HCT116 (cell line): ENCODE measurements around the gene AQP7. TPM values are rescaled to one million over a fixed set of nuclear protein-coding genes. Genes with fewer than 3 reads are reported as not detected.
"Not testable (repeated sequence)": the region's sequence is repeated elsewhere in the genome, so short reads cannot be mapped to it uniquely, and the experiment has no call there.

Source experiments
- ATAC-seq: fragments of 200-7000 bp; cut with Tn5 transposase; 2 replicates; pipeline ENCODE4 v1.9.1; 2020; ENCODE audit warnings: mild to moderate bottlenecking, moderate library complexity
- BruUV-seq: library from RNA; stranded (reverse); fragments of 400-500 nt; replicated peaks from 2 replicates; lab custom pipeline; 2021; lab: Mats Ljungman, UMichigan
- CTCF ChIA-PET: fragments of 300-600 bp; sonication (Branson Sonifier 250); formaldehyde crosslinking; loops from one replicate; lab custom pipeline; 2021; ENCODE audit warnings: antibody characterized with exemption; lab: Charles Lee
- POLR2A ChIA-PET: fragments of 300-600, 350-600 bp; sonication (Branson Sonifier 250); formaldehyde crosslinking; loops from one replicate; lab custom pipeline; 2021; ENCODE audit warnings: antibody characterized with exemption; lab: Charles Lee
- RAD21 ChIA-PET, 2 experiments: fragments of 300-600 bp; sonication (Branson Sonifier 250); formaldehyde crosslinking; loops; one replicate each; lab custom pipeline; 2023; ENCODE audit warnings: low total read pairs in 2 of 2; ENCODE audit not compliant: uncharacterized antibody in 2 of 2, unreplicated experiment in 2 of 2, low non-redundant PET in 1 of 2; lab: Charles Lee
- DNase-seq: peaks from one replicate; pipeline ENCODE4 v3.0.0-alpha.2; 2010; ENCODE audit warnings: low read depth, low spot score
- H2AFZ ChIP-seq: fragments of 200-600 bp; shearing (Covaris generic), sonication (generic); 2 replicates; pipeline ENCODE4 v1.6.1; 2017; ENCODE audit warnings: low read depth, mixed run types, mixed read lengths, antibody characterized with exemption, low read length; ENCODE audit not compliant: poor library complexity, severe bottlenecking
- H3K27ac ChIP-seq: 2 replicates; pipeline ENCODE4 v1.5.1; 2012; ENCODE audit warnings: low read depth, low read length
- H3K27me3 ChIP-seq: fragments of 200-600 bp; sonication (generic); 2 replicates; pipeline ENCODE4 v1.6.1; 2016; ENCODE audit warnings: mixed run types, low read length, mixed read lengths; ENCODE audit not compliant: insufficient read depth
- H3K36me3 ChIP-seq, 2 experiments: fragments of 200-500 bp in 1 of 2; fragments of 200-600 bp in 1 of 2; sonication (Bioruptor generic) in 1 of 2; sonication (generic) in 1 of 2; 2 replicates each; pipeline versions ENCODE4 v1.5.1 to v1.6.1; 2014 to 2016; ENCODE audit warnings: low read length in 2 of 2, inconsistent platforms in 1 of 2, mixed read lengths in 1 of 2, mixed run types in 1 of 2; ENCODE audit not compliant: insufficient read depth in 2 of 2, control insufficient read depth in 1 of 2
- H3K4me1 ChIP-seq, 2 experiments: fragments of 200-600 bp in 1 of 2; sonication (generic) in 1 of 2; 2 replicates each; pipeline versions ENCODE4 v1.5.1 to v1.6.1; 2012 to 2017; ENCODE audit warnings: low read length in 2 of 2, inconsistent platforms in 1 of 2, mild to moderate bottlenecking in 1 of 2, mixed read lengths in 1 of 2, mixed run types in 1 of 2, moderate library complexity in 1 of 2; ENCODE audit not compliant: insufficient read depth in 2 of 2, control insufficient read depth in 1 of 2
- H3K4me2 ChIP-seq: fragments of 200-600 bp; sonication (generic); 2 replicates; pipeline ENCODE4 v1.6.1; 2017; ENCODE audit warnings: mixed run types, low read length, mixed read lengths
- H3K4me3 ChIP-seq, 2 experiments: fragments of 200-600 bp in 1 of 2; sonication (generic) in 1 of 2; replicated peaks in 1 of 2; 2 replicates each; pipeline ENCODE4 v1.5.1; 2011 to 2016; ENCODE audit warnings: low read length in 2 of 2, control low read depth in 1 of 2, low read depth in 1 of 2, mild to moderate bottlenecking in 1 of 2, mixed read lengths in 1 of 2, mixed run types in 1 of 2
- H3K79me2 ChIP-seq: fragments of 200-600 bp; sonication (generic); 2 replicates; pipeline ENCODE4 v1.6.1; 2017; ENCODE audit warnings: mild to moderate bottlenecking, mixed run types, low read length, moderate library complexity, mixed read lengths; ENCODE audit not compliant: insufficient read depth
- H3K9ac ChIP-seq: fragments of 200-600 bp; sonication (generic); 2 replicates; pipeline ENCODE4 v1.6.1; 2016; ENCODE audit warnings: low read length, mixed read lengths
- H3K9me2 ChIP-seq: fragments of 200-600 bp; sonication (generic), shearing (Covaris generic); 2 replicates; pipeline ENCODE4 v1.6.1; 2017; ENCODE audit warnings: mixed run types, mild to moderate bottlenecking, moderate library complexity; ENCODE audit not compliant: insufficient read depth
- H3K9me3 ChIP-seq, 2 experiments: fragments of 200-500 bp in 1 of 2; fragments of 200-600 bp in 1 of 2; sonication (Bioruptor generic) in 1 of 2; sonication (generic) in 1 of 2; 2 replicates each; pipeline ENCODE4 v1.6.1; 2014 to 2017; ENCODE audit warnings: low read length in 2 of 2, mixed read lengths in 2 of 2, inconsistent platforms in 1 of 2, low read depth in 1 of 2, mild to moderate bottlenecking in 1 of 2, mixed run types in 1 of 2, moderate library complexity in 1 of 2; ENCODE audit not compliant: control insufficient read depth in 1 of 2, insufficient read depth in 1 of 2
- H4K20me1 ChIP-seq: fragments of 200-600 bp; sonication (generic), shearing (Covaris generic); 2 replicates; pipeline ENCODE4 v1.6.1; 2017; ENCODE audit warnings: mixed run types, mild to moderate bottlenecking, moderate library complexity; ENCODE audit not compliant: insufficient read depth
- CEBPB ChIP-seq: IDR thresholded peaks from 2 replicates; pipeline ENCODE4 v1.6.1; 2012; ENCODE audit warnings: low read depth
- EGR1 ChIP-seq: IDR thresholded peaks from 2 replicates; pipeline ENCODE4 v1.6.1; 2012; ENCODE audit warnings: low read depth
- ELF1 ChIP-seq: IDR thresholded peaks from 2 replicates; pipeline ENCODE4 v1.6.1; 2012; ENCODE audit warnings: low read depth, borderline replicate concordance
- EZH2 ChIP-seq: fragments of 200-600 bp; sonication (generic); IDR thresholded peaks from 2 replicates; pipeline ENCODE4 v1.6.1; 2017; ENCODE audit warnings: antibody characterized with exemption, mixed run types
- EZH2phosphoT487 ChIP-seq: fragments of 200-600 bp; IDR thresholded peaks from 2 replicates; pipeline ENCODE4 v1.6.1; 2018; ENCODE audit warnings: antibody characterized with exemption, borderline replicate concordance
- FOSL1 ChIP-seq: IDR thresholded peaks from 2 replicates; pipeline ENCODE4 v1.6.1; 2012; ENCODE audit warnings: low read depth
- POLR2A ChIP-seq: IDR thresholded peaks from 2 replicates; pipeline ENCODE4 v1.7.0; 2011; ENCODE audit warnings: borderline replicate concordance; ENCODE audit not compliant: insufficient read depth, insufficient read length; ENCODE audit errors: extremely low read depth
- RAD21 ChIP-seq: IDR thresholded peaks from 2 replicates; pipeline ENCODE4 v1.6.1; 2012; ENCODE audit warnings: low read depth, mild to moderate bottlenecking
- REST ChIP-seq: IDR thresholded peaks from 2 replicates; pipeline ENCODE4 v1.6.1; 2012; ENCODE audit warnings: low read depth
- SIN3A ChIP-seq: IDR thresholded peaks from 2 replicates; pipeline ENCODE4 v1.6.1; 2012; ENCODE audit warnings: low read depth
- ZNF274 ChIP-seq: fragments of 200-500 bp; sonication (Bioruptor generic); IDR thresholded peaks from 2 replicates; pipeline ENCODE4 v1.6.1; 2014; ENCODE audit warnings: mild to moderate bottlenecking, low read depth, low read length, inconsistent platforms
- intact Hi-C: fragments of 100-400 bp; cut with micrococcal nuclease; formaldehyde crosslinking; loops from 2 replicates; pipeline ENCODE4 v1.10.0; 2022
- total RNA-seq: library from RNA; stranded (reverse); gene quantifications from one replicate; pipeline ENCODE4 v1.2.1, GENCODE V29; 2021; ENCODE audit not compliant: unreplicated experiment
- TF ChIP-seq, protein P1 (sequence below): IDR thresholded peaks from 2 replicates; pipeline ENCODE4 v1.6.1; 2011; ENCODE audit warnings: mild to moderate bottlenecking, low read length, moderate library complexity; ENCODE audit not compliant: insufficient replicate concordance; ENCODE audit errors: extremely low read depth

AQP7 gene
- total RNA-seq, 1 experiment from 2014 or later: 0.96 TPM

DNA sequence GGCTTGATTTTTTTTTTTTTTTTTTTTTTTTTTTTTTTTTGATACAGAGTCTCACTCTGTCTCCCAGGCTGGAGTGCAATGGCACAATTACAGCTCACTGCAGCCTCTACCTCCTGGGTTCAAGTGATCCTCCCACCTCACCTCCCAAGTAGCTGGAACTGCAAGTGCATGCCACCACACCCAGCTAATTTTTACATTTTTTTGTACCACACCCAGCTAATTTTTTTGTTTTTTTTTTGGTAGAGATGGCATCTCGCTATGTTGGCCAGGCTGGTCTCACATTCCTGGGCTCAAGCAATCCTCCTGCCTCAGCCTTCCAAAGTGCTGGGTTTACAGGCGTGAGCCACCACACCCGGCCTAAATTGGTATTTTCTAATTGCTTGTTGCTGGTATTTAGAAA, 43.7 kb downstream of the AQP7 start:
- H3K27me3 ChIP-seq, CTCF ChIA-PET, H3K9me2 ChIP-seq, BruUV-seq, H3K4me2 ChIP-seq, H3K36me3 ChIP-seq, H3K27ac ChIP-seq, DNase-seq, H3K79me2 ChIP-seq, RAD21 ChIA-PET, POLR2A ChIA-PET, H3K4me3 ChIP-seq, H3K9me3 ChIP-seq, H3K4me1 ChIP-seq, H4K20me1 ChIP-seq, H3K9ac ChIP-seq, ATAC-seq, H2AFZ ChIP-seq: not testable (repeated sequence)
- intact Hi-C loops: loop anchor here (10.0 kb wide), 1 partner anchor 56 kb away; no protein-coding TSS in a partner anchor

GRCh38 chr9:33355933-33356332, 46.4 kb downstream of the AQP7 start:
- H3K36me3 ChIP-seq: peaks cover 0 to 5% of the 10 kb centered on the region in 2 experiments; a peak in 1 of 4 replicates
- no peak for TF ChIP-seq FOSL1
- TF ChIP-seq ELF1: no peak
- TF ChIP-seq RAD21: no peak
- TF ChIP-seq EGR1: no peak
- no peak for TF ChIP-seq SIN3A
- TF ChIP-seq EZH2phosphoT487: no peak
- no peak for TF ChIP-seq POLR2A
- no peak for TF ChIP-seq CEBPB
- TF ChIP-seq REST: no peak
- TF ChIP-seq, protein P1, sequence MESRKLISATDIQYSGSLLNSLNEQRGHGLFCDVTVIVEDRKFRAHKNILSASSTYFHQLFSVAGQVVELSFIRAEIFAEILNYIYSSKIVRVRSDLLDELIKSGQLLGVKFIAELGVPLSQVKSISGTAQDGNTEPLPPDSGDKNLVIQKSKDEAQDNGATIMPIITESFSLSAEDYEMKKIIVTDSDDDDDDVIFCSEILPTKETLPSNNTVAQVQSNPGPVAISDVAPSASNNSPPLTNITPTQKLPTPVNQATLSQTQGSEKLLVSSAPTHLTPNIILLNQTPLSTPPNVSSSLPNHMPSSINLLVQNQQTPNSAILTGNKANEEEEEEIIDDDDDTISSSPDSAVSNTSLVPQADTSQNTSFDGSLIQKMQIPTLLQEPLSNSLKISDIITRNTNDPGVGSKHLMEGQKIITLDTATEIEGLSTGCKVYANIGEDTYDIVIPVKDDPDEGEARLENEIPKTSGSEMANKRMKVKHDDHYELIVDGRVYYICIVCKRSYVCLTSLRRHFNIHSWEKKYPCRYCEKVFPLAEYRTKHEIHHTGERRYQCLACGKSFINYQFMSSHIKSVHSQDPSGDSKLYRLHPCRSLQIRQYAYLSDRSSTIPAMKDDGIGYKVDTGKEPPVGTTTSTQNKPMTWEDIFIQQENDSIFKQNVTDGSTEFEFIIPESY: no peak
- TF ChIP-seq EZH2: no peak
- TF ChIP-seq ZNF274: no peak
- intact Hi-C loops: loop anchor here (10.0 kb wide), 1 partner anchor 59 kb away; no protein-coding TSS in a partner anchor
- BruUV-seq: no TSS peak
- no peak overlapping the region for H3K27ac ChIP-seq
- H3K9me3 ChIP-seq: no peaks in the 10 kb centered on the region
- RAD21 ChIA-PET: no interaction called here
- H2AFZ ChIP-seq: no peak overlapping the region
- CTCF ChIA-PET: no interaction called here
- no peaks in the 10 kb centered on the region for H3K79me2 ChIP-seq
- no peaks in the 10 kb centered on the region for H4K20me1 ChIP-seq
- no peak for ATAC-seq
- no peak overlapping the region for H3K4me2 ChIP-seq
- no peak for DNase-seq
- POLR2A ChIA-PET: interaction anchor here (2.0 kb wide), 1 partner anchor 331 kb away, joined by 4 read pairs; the partner anchor contains the start of gene DNAJA1
- no peak overlapping the region for H3K9ac ChIP-seq
- H3K4me3 ChIP-seq: no peak overlapping the region
- no peaks in the 10 kb centered on the region for H3K4me1 ChIP-seq
- H3K9me2 ChIP-seq: no peaks in the 10 kb centered on the region
- H3K27me3 ChIP-seq: no peaks in the 10 kb centered on the region
